ENCODE data around the gene SCG5.

SCG5 gene

GRCh38 chr15:32723171-32723948, 81.8 kb downstream of the SCG5 start:
- DNase-seq (ENCODE audit: low read depth in 2 of 2): no peak

GRCh38 chr15:32729700-32730395, 88.3 kb downstream of the SCG5 start:
- no peak for DNase-seq (ENCODE audit: low read depth in 2 of 2)

GRCh38 chr15:32730677-32731654, 89.5 kb downstream of the SCG5 start:
- DNase-seq (ENCODE audit: low read depth in 2 of 2): no peak

GRCh38 chr15:32732574-32733157, 91.2 kb downstream of the SCG5 start:
- DNase-seq (ENCODE audit: low read depth in 2 of 2): no peak

GRCh38 chr15:32733281-32733680, 91.8 kb downstream of the SCG5 start:
- DNase-seq (ENCODE audit: low read depth in 2 of 2): no peak

GRCh38 chr15:32735989-32736700, 94.6 kb downstream of the SCG5 start:
- DNase-seq (ENCODE audit: low read depth in 2 of 2): no peak

- no peak for DNase-seq (ENCODE audit: low read depth in 2 of 2)
Observed at GRCh38 chr15:32736701-32737061, 95.2 kb downstream of the SCG5 start.

- no peak for DNase-seq (ENCODE audit: low read depth in 2 of 2)
Observed at GRCh38 chr15:32737304-32737703, 95.8 kb downstream of the SCG5 start.

- no peak for DNase-seq (ENCODE audit: low read depth in 2 of 2)
Observed at GRCh38 chr15:32738666-32739065, 97.2 kb downstream of the SCG5 start.

- DNase-seq (ENCODE audit: low read depth in 2 of 2): no peak
Observed at GRCh38 chr15:32739522-32740063, 98.1 kb downstream of the SCG5 start.

- no peak for DNase-seq (ENCODE audit: low read depth in 2 of 2)
Observed at GRCh38 chr15:32743411-32744140, 102.1 kb downstream of the SCG5 start.

- DNase-seq (ENCODE audit: low read depth in 2 of 2): no peak
Observed at GRCh38 chr15:32746116-32746857, 104.8 kb downstream of the SCG5 start.
